H4 (cell line): ENCODE measurements around the gene TMEM252. TPM values are rescaled to one million over a fixed set of nuclear protein-coding genes. Genes with fewer than 3 reads are reported as not detected.

Source experiments
- DNase-seq: peaks from one replicate; pipeline ENCODE4 v3.0.0-alpha.2; 2015; ENCODE audit warnings: low spot score
- total RNA-seq: library from RNA; depleted of rRNA; stranded (reverse); fragments of >200 nt; shearing (Covaris generic); gene quantifications from 2 replicates; pipeline ENCODE4 v1.2.3, GENCODE V29; 2014; rRNA removed

TMEM252 gene, protein sequence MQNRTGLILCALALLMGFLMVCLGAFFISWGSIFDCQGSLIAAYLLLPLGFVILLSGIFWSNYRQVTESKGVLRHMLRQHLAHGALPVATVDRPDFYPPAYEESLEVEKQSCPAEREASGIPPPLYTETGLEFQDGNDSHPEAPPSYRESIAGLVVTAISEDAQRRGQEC
- total RNA-seq: not detected in 2 replicates

DNA sequence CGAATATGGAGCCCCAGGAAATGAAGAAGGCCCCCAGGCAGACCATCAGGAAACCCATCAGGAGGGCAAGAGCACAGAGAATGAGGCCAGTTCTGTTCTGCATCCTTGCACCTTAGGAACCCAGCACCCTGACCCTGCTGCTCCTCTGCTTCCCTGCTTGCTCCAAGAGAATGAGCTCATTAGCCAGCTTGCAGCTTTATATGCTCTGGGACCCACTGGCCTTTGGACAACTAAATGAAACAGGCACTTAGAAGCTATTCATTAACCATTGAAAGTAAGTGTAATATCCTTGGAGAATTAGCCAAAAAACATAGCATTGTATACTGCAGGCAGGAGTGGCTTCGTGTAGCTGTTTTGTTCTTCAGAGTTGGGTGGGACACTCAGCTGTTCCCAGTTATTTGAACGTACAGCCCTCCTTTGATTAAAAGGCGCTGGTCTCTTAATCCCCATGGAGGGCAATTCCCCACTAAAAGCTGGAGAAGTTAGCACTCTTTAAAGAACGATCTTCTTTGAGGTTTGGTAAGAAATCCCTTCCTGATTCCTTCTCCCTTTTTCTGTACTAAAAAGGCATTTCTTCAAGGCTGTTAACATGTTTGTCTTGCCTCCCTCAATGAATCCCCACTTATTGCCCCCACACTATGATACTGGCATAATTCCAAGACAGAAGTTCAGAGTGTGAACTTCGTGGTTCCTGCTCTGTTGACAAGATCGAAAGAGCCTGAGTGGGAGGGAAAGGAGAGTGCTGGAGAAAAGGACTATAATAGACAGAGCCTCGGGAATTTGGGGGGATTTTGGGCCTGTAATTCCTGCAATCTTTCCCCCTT lies at the start of gene TMEM252:
Gene TMEM252 (minus strand): TSS at position 172 of the 824 bp plus-strand sequence. CDS start 69 bp downstream, at position 103.
- no peak for DNase-seq

DNA sequence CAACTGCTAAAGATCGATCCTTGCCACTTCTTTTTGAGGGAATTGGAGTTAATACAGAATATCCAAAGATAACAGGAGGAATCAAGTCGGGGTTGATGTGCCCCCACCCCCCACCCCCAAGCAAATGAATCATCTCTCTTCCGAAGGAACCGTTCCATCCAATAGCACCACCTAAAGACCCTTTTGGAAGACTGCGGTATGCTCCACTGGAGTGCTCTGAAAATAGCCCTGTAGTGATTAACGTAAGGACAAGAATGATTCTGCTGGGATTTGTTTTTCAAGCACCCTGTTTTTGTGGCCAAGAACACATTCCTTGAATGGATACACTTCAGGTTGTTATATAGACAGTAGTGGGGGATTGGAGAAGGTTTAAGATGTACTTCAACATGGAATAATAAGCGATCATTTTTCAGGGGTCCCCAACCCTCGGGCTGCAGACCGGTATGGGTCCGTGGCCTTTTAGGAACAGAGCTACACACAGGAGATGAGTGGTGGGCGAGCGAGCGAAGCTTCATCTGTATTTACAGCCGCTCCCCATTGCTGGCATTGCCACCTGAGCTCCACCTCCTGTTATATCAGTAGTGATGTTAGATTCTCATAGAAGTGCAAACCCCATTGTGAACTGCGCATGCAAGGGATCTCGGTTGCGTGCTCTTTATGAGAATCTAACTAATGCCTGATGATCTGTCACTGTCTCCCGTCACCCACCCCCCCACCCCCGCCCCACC lies 44.5 kb upstream of the TMEM252 start:
- DNase-seq: no peak

DNA sequence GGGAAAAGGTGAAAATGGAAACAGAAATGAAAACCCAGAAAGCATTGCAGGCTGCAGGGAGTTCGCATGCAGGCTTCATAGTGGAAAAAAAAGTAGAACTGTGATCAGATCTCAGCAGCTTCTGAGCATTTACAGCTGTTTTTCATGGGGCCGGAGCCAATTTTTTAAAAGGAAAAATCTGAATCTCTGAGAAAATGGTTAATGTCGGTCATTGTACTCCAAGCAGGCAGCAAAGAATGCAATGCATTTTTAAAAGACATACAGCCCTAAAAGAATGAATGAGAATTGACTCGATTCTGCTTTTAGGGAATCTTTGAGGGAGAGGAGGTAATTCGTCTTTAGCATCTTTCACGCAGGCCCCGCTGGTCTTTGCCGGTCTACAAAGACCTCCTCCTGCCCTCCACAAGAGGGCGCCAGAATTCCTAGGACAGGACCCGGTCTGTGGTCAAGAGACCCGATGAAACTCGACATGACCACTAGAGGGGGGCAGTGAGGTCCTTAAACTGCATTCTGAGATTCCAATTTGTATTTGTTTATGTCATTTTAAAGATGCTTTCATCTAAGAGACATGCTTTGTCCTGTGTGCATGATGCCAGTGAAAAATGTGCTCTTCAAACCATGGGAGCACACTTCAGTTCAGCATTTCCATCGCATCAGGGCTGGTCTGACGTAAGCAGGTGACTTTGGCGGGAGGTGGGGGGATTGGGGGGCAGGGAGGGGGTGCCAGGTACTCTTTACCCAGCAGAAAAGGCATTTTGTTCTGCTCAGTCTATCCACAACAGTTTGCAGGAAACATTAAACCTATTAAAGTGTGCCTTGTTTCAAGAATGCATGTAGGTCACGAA lies 43.7 kb upstream of the TMEM252 start:
- peak; percentile 82 for DNase-seq

DNA sequence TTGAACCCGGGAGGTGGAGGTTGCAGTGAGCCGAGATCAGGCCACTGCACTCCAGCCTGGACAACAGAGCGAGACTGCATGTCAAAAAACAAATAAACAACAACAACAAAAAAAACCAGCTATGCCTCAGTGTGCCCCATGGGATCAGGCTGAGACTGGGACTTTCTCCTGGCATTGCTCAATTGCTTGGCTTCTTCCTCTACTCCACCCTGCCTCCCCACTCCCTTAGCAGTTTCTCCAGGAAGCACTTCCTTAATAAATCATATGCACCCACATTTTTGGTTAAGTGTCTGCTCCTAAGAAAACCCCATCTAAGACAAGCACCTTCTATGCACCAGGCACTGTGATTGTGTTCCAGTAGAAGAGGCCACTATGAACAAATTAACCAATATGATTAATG lies 41.0 kb upstream of the TMEM252 start:
- DNase-seq: no peak

DNA sequence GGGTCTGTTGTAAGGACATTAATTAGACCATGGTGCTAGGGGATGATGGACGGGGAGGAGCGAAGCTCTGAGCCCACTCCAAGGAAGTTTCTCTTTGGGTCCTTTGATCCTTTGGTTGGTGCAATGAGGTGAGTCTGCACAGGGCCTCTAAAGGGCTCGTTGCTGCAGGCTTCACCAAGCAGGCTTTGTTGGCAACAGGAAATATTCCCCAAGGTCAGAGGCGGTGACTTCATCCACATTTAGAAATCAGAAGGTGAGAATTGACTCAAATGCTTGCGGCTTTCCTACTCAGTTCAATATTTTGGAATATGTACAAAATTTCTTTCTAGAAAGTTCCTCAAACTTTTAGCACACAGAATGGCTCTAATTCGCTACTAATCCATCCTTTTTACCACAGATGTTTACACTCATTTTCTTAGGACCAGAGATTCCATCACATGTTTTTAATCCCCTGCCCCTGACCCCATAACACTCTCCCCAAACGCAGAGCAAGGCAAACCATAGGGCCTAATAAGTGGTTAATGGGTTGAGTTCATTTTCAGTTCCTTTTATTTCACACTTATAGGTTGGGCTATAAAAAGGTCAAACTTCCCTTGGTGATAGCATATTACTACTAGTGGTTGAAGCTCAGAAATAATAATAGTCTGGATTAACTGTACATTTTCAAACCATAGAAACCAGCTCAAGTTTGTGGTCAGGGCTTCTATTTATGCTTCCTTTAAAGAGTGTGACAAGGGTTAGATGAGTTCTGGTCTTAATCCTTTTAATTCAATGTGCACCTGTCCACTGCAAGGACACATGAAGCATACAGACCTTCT lies 37.3 kb upstream of the TMEM252 start:
- DNase-seq: no peak

DNA sequence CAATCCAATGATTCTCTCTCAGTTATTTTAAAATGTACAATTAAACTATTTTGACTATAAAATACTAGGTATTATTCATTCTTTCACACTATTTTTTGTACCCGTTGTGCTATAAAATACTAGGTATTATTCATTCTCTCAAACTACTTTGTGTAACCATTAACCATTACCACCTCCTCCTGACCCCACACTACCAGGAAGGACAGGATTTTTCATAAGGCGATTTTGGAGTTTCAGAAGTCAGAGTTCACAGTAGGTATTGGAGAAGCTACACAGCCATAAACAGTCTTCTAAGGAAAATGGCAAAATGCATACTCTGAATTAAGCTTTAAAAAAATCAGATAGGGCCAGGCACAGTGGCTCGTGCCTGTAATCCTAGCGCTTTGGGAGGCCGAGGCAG lies 35.1 kb upstream of the TMEM252 start:
- DNase-seq: no peak

DNA sequence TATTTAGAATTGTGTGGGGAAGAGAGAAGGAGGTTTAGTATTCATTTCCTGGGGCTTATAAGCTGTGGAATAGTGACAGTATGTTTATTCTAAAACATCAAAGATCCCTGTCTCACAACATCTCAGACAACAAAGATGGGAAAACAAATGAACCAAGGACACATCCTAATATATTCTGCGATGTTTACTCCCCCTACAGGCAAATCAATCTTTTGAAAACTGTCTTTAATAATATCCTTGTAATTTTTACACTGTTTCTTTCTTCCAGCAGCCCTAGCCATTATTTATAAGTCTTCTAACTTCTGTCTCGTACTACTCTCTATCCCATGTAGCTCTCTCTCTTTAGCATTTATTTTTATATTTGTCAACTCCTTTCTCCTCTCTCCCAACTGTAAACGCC lies 33.5 kb upstream of the TMEM252 start:
- DNase-seq: no peak

DNA sequence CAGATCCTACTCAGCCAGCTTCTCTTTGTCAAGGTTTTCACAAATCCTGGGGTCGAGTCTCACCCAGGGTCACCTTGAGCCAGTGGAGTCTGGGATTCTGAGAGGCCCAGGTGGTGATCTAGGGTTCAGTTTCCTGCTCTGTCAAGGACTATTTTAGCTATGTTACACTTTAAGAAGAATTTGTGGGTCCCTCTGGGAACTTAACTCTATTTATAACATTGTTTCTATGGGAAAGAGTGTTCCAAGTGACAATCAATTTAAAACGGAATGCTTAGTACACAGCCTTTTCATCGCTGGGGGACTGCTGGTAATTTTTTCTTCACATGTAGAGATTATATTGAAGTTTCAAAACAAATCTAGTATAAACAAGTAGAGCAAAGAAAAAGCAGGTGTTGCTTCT lies 26.9 kb upstream of the TMEM252 start:
- DNase-seq: no peak

DNA sequence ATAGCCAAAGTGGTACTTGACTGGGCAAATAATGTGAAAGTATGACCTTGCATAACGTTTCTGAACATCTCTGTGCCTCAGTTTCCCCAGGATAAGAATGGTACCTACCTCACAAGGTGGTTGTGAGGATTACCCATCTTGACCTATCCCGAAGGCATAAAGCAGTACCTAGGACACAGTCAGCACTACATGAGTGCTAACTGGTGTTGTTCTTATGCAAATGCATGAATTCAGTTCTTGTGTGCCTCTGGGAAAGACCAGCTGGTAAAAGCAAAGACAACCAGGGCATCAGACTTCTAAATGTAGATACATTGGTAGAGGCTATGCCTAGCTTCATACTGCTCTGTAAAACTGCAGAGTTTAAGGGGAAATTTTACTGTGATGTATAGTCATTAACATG lies 21.8 kb upstream of the TMEM252 start:
- DNase-seq: no peak

DNA sequence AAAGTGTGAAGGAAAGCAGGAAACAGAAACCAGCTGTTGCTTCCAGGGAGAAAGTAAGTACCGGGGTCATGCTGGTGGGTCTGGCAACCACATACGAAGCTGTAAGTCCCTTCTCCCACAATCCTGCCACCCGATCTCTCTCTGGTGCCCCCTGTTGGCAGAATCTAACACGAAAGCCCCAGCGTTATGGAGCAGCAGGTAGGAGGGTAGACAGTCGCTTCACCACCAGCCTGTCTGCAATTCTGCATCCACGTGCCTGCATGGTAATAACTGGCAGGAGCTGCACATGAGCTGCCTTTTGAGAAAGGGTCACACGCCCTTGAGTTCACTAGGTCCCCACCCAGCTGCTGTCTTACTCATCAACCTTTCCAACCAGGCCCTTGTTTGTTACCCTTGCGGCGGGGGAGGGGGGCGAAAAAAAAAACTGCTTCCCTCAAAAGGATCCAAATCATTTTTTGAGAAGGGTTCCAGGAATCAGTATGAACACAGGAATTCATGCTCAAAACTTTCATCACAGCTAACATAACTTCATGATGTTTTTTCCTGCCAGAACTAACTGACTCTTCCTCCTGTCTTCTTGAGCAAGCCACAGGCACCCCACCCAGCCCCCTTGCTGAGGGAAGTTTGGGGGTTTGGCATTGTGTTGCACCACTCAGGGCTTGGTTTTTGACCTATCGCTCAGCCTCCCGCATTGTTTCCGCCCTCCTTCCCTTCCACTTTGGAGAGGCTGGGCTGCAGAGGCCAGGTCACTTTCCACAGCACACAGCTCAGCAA lies 19.6 kb upstream of the TMEM252 start:
- peak; percentile 39 for DNase-seq

DNA sequence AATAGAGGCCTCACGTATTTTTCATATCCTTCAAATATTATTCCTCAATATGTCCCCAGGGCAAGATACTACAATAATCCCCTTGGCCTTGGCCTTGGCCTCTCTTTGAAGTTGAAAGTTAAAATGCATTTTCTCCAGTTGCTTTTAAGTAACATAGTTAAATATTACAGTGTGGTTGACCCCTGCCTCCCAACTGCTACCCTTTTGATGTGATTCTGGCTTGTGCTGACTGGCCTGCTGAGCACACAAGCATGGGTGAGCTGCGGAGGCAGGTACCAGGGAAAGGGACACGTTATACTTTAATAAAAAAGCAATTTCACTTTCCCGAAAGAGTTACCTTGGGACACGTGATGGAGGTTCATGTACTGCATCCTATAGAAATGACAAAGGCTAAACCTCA lies 17.9 kb upstream of the TMEM252 start:
- no peak for DNase-seq

DNA sequence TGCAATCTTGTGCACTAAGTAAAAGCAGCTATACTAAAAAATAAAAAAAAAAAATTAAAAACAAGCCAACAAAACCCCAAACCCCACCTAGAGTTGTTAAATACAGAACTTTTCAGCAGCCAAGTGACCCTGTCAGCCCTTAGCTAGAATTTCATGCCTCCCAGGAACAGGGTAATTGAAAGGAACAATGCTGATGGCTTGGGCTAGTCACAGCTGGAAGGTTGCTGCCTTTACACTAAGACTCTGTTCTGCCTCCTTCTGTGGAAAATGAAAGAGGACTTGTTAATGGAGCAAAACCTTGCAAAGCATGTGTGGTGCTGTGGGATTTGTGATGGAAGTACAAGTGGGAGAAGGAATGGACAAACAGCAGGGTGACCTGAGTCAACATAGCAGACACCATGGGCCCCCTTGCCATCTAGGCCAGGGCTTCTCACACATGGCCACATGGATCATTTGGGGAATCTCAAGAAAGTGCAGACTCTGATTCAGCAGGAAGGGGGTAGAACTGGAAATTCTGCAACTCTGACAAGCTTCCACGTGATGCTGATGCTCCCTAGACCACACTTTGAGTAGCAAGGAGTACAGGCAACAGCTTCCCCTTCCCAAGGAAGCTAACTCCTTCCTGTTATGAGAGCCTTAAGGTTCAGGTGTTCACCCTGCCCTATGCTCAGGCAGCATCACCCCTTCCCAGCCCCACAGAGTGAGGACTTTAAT lies 14.9 kb upstream of the TMEM252 start:
- DNase-seq: no peak

DNA sequence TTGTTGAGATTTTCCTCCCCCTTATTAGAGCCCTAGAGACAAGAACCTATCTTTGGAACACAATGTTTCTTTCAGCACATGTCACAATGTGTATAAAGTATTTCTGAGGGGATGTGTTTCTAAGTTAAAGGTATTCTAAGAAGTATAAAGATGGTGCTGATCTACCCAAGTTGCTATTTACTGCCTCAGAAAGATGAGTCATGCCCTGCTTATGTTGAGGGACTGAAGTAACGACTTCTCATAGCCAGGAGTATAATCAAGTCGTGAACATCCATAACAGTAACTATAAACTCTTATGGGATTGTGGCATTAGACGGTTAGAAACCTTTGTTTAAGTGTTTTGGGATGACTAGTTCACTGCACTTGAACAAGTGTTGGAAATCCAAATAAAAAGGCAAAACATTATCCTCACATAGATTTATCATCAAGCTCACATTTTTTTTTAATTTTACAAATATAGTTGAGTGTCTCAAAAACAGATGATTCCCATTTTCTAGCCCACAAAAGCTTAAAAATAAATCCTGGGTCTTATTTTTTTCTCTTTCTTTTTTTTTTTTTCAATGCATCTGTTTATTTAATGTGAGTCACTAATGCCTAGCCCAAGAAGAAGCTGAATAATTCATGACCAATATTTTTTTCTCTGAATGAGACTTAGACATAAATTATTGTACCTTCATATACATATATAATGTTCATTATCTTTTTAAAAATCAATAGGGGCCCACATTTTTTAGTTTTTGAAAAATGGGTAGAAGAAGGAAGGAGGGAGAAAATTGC lies 12.2 kb upstream of the TMEM252 start:
- DNase-seq: peak; percentile 84

DNA sequence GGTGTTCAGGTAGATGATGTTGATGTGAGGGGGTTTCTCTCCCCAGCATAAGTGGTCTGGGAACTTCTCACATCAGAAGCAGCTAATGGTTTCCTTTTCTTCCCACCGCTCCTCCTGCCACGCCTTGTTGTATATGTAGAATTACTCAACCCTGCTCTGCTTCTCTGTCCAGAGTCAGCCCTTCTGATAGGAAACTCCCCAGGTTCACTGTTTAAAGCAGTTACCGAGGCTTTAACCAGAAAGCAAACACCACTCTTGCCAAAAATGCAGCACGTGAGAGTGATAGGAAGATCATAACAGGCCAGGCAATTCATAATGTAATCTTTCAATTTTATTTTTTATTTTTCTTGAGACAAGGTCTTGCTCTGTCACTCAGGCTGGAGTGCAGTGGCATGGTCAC lies 10.5 kb upstream of the TMEM252 start:
- no peak for DNase-seq

DNA sequence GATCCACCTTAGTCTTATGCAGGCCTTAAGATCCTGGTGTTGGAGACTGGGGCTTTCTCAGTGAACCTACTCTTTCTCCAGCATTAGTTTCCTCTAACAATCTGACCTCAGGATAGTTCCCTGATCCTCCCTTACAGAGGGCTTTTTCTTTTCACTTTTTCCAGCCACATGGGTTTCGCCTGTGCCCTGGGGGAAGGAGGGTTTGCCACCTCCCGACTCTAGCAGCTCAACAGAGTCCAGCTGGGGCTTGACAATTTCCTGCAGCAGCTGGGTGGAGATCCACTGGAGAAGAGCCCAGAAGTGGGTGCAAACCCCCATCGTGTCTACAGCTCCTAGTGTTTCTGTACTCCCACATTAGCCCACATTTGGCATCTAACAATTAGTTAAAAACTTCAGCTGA lies 7.6 kb upstream of the TMEM252 start:
- DNase-seq: no peak

DNA sequence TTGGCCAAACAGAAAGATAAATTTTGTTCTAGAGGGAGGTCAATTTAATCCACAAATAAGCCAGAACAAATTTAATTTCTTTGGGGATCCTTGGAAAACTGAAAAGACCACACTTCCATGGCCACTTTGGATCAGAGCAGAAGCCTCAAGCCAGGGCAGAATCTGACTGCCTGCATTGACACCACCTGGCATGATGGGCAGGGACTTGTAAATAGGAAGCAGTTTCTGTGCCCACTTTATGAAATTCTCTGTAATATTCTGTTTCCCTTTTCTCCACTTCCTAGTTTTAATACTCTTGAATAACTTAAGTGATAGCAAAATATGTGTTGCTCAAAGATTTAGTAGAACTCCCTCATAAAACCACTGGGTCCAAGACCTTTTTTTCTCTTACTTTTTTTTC lies 6.7 kb upstream of the TMEM252 start:
- no peak for DNase-seq

DNA sequence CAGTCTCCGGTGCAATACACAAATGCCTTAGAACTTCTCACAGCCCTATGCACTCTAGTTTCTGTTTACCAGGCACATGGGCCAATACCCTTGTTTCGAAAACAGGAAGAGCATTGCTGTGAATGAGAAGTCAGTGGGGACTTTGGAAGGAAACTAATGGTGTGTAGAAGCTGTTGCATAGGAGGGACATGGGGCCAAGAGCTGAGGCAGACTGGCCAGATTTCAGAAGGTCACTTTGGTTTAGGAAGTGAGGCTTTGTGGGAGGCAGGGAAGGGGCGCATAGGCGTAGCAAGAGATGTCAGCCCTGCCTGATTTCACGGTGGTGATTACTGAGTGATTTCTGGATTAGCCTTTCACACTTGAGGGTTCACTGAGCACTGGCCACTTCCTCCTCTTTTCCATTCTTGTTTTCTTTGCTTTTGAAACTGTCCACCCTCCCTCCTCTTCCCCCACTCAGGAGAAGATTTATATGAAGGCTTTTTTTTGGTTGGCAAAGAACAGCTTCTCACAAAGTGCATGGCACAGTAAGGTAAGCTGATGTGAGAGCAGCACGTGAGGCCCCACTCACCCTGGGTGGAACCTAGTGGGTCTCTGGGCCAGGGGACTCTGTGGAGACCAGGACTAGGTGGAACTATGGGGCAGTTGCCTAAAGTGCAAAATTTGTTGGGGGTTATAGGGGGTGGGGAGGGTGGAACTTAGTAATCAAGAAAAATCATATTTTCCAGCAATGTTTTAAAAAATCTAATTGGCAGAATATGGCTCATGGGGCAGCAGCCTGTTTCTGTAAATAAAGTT lies 6.1 kb upstream of the TMEM252 start:
- DNase-seq: no peak
